GM12864 (cell line): ENCODE results near the gene SERPINB12.

Experiments
- DNase-seq: peaks from one replicate; pipeline ENCODE4 v3.0.0-alpha.2; 2011; ENCODE audit warnings: low read depth
- H3K4me3 ChIP-seq: 2 replicates; pipeline ENCODE4 v1.5.1; 2011; ENCODE audit warnings: mild to moderate bottlenecking, low read depth, low read length, control low read depth
- CTCF ChIP-seq: IDR thresholded peaks from 2 replicates; pipeline ENCODE4 v1.5.1; 2011; ENCODE audit warnings: low read depth, mild to moderate bottlenecking, moderate library complexity, low read length, control low read depth, inconsistent platforms; ENCODE audit errors: missing control alignments

SERPINB12 gene

GRCh38 chr18:63527251-63527650, 14.9 kb upstream of the SERPINB12 start:
- no peak for DNase-seq
- no peak for TF ChIP-seq CTCF
- no peak overlapping the region for H3K4me3 ChIP-seq

DNA sequence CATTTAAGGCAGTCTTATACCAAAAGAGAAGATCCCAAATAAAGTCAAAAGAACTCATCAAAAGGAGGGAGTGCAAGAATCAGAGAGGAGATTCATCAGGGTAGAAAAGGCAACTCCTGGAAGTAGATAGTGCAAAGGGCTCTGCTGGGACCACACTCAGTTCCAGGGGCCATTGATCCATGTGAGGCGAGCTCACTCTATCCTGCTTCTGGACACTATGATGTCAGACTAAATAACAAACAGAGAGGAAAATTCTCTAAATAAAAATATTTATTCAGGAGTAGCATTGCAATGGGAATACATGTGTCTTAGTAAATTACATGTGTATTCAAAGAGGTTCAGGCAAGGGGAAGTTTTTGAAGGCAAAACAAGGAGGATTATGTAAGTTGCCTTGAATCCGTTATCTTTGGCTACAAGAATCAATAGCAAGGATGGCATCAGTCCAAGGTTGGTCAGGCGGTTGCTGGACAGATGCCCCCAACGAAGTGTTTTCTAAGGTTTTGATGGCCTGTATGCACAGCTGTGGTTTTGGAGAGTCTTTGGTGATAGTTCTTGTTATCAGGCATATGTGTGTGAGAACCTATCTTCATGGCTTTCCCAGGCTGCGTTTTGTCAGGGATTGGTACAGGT, 13.2 kb upstream of the SERPINB12 start:
- TF ChIP-seq CTCF: no peak
- H3K4me3 ChIP-seq: no peak overlapping the region
- no peak for DNase-seq

DNA sequence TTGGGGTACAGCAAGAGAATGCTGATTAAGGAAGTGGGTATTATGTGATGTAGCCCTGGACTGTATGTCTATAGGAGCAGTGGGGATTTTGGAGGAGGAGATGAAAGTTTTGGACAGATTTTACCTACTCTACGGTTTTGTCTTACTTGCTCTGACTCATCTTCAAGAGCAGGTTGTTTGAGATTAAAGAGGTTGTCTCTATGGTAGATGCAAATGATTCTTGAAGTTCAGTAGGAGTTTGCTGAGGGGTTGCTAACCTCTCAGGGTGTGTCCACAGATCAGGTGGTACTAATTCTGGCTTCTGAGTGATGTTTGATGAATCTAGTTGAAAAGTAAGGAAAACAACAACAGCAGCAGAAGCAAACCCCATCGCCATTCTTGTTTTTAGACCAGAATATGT, 9.7 kb upstream of the SERPINB12 start:
- DNase-seq: no peak
- TF ChIP-seq CTCF: no peak
- no peak overlapping the region for H3K4me3 ChIP-seq

GRCh38 chr18:63534615-63535014, 7.6 kb upstream of the SERPINB12 start:
- DNase-seq: no peak
- H3K4me3 ChIP-seq: no peak overlapping the region
- no peak for TF ChIP-seq CTCF

- DNase-seq: no peak
- H3K4me3 ChIP-seq: no peak overlapping the region
- TF ChIP-seq CTCF: no peak
These were observed 2.2 kb upstream of the SERPINB12 start for GRCh38 chr18:63539904-63540510.

DNA sequence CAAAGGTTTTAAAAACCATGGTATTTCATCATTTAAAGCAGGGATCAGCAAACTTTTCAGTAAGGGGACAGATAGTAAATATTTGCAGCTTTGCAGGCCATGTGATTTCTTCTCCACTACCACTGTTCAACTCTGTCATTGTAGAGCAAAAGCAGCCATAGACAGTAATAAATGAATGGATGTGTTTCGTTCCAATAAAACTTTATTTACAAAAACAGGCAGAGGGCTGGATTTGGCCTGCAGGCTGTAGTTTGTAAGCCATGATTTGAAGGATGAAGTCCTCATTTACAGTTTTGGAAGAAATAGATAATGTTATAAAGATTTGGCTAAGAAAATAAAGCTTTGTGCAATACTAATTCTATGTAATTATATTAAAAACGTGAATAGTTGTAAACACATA, 1.8 kb downstream of the SERPINB12 start:
- TF ChIP-seq CTCF: no peak
- H3K4me3 ChIP-seq: no peak overlapping the region
- DNase-seq: no peak

DNA sequence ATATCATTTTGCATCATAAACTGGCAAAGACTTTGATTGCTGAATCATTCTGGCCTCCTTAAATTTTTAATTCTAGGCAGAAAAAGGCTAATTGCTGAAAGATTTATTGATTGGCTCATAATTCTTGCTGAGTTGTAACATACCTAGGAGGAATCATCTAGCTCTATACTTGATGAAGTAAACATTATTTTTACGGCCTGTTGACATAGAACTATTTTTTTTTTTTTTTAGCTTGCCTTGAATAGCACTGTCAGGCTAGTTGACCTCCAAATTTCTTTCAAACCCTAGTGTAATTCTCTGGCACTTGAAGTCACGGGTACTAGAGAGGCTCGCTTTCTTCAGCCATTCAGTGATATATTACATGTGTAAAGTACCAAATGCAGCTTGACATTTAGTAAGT, 2.8 kb downstream of the SERPINB12 start:
- no peak for TF ChIP-seq CTCF
- DNase-seq: no peak
- H3K4me3 ChIP-seq: no peak overlapping the region
